Measurements from ENCODE around the gene RNF227.

The RNF227 gene

GRCh38 chr17:7930841-7931631 is 14.9 kb upstream of the RNF227 start:
- no peak for DNase-seq (ENCODE audit: low read depth, low spot score)

- no peak for DNase-seq (ENCODE audit: low read depth, low spot score)
Measured at GRCh38 chr17:7929158-7930023, 13.3 kb upstream of the RNF227 start, which contains the start of gene KCNAB3. Gene KCNAB3, minus strand, starts transcription at chr17:7929856. Its CDS starts 421 bp downstream, at chr17:7929435.

- DNase-seq (ENCODE audit: low read depth, low spot score) = no peak
Measured at GRCh38 chr17:7927596-7927995, 11.5 kb upstream of the RNF227 start.

- DNase-seq (ENCODE audit: low read depth, low spot score) = peak; percentile 45
Measured at GRCh38 chr17:7922845-7923628, 6.9 kb upstream of the RNF227 start.

- no peak for DNase-seq (ENCODE audit: low read depth, low spot score)
Measured at GRCh38 chr17:7922269-7922844, 6.3 kb upstream of the RNF227 start.

- DNase-seq (ENCODE audit: low read depth, low spot score) = no peak
Measured at GRCh38 chr17:7916808-7917207, 719 bp upstream of the RNF227 start.

DNA sequence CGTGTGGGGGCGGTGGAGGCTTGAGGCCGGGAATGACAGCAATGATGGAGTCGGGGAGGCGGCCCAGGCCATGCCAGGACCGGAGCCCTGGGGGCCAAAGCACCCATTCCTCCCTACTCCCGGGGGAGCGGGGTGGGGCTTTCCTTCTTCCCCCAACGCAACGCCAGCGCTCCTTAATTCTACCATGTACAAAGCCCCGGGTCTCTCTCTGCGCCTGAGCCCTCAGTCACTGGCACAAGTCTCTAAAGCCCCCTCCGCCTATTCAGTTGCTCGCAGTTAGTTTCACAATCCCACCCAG is 245 bp upstream of the RNF227 start:
- DNase-seq (ENCODE audit: low read depth, low spot score) = no peak

DNA sequence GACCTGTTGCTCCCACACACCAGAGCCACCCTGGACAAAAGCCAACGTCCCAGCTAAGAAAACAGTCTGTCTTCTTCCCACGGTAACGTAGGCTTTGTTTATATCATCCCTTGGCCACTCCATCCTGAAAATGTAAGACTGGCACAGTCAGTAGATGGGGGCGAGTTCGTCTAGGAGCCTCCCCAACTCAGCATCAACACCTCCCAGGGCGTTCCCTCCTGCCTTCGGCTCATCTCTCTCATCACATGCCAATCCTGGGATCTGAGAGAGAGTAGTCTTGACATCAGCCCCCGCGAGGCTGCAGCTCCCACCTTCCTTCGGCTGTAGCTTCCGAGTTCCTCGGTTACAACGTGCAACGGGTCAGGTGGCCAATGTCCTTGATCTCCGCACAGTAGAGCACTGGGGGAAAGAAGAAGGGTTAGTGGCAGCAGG is 894 bp downstream of the RNF227 start:
- DNase-seq (ENCODE audit: low read depth, low spot score) = no peak

DNA sequence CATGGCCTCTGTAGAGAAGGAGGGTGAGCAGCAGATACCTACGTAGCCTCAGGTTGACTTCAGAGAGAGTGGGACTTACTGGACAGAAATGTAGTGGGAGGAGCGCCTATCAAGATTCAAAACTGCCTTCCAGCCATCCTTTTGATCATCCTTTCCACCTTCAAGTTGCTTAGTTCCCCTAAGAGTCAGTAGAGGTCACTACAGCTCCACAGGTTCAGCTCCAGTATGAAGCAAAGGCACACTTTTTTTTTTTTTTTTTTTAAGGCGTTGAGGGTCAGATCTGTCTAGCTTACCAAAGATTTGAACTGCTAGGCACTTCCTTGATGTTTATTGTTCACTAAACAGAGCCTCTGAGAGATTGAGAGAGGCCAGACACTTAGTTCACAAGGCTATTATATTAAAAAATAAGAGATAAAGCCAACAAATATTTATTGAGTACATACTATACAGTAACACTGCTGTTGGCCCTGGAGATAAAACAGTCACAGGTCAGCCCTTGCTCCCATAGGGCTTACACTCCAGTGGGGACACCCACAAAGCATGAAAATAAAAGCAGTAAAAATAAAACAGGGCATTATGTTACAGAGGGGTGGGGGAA is 3.1 kb downstream of the RNF227 start:
- DNase-seq (ENCODE audit: low read depth, low spot score) = no peak

DNA sequence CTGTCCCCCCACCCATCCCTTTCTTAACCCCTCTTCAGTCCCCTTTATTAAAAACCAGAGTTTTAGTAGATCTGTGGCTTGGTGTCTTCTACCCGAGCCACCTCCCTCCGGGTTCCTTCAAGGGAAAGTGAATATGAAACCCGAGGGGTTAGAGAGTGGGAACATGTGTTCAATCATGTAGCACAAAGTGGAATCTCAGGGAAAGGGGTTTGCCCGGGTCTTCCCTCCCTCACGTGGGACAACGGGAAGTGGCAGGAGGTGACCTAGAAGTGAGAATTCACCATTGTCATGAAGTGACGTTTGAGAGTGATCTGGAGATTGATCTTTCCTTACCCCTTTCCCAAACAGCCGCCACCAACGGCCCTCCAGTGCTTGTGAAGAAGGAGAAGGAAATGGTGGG is 5.0 kb downstream of the RNF227 start:
- no peak for DNase-seq (ENCODE audit: low read depth, low spot score)

DNA sequence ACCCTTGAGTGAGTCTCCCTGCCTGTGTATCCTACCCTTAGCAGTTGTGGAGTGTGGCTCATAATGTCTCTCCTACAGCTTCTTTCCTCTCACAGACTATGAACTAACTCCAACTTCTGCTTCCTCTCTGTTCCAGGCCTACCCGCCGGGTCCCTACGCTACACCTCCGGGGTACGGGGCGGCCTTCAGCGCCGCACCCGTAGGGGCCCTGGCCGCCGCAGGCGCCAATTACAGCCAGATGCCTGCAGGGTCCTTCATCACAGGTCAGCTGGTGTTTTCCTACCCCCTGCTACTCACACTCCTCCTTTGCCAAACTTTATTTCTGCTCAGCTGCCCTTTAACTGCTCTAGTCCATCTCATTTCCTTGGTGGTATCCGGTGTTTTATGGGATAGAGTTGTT is 5.4 kb downstream of the RNF227 start:
- no peak for DNase-seq (ENCODE audit: low read depth, low spot score)

GRCh38 chr17:7910281-7910680 is 5.8 kb downstream of the RNF227 start:
- DNase-seq (ENCODE audit: low read depth, low spot score) = no peak

DNA sequence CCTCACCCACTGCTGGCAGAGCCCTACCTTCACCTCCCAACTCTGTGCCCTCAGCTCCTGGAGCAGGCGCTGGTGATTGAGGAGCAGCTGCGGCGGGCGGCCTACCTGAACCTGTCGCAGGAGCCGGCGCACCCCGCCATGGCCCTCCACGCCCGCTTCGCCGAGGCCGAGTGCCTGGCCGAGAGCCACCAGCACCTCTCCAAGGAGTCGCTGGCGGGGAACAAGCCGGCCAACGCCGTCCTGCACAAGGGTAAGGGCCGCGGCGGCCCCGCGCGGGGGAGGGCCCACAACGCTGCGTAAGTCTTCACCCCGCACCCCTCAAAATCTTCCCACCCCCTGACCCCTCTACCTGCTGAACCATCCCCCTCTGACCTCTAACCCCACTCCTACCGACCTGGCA is 7.0 kb downstream of the RNF227 start:
- no peak for DNase-seq (ENCODE audit: low read depth, low spot score)

GRCh38 chr17:7903154-7904103 is 12.7 kb downstream of the RNF227 start:
- DNase-seq (ENCODE audit: low read depth, low spot score) = peak; percentile 83

- no peak for DNase-seq (ENCODE audit: low read depth, low spot score)
Measured at GRCh38 chr17:7897773-7898172, 18.3 kb downstream of the RNF227 start.

DNA sequence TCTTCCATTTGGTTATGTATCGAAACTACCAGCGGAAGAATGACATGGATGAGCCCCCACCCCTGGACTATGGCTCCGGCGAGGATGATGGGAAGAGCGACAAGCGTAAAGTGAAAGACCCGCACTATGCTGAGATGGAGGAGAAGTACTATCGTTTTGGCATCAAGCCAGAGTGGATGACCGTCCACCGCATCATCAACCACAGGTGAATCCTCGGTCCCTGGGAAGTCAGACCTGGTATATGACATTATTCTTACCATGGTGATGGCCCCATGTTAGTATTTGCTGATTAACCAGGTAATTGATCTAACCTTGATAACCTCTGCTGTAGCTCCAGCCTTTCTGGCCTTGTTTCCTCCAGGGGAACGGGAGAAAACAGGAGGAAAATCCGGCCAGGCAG is 19.0 kb downstream of the RNF227 start:
- DNase-seq (ENCODE audit: low read depth, low spot score) = no peak

DNA sequence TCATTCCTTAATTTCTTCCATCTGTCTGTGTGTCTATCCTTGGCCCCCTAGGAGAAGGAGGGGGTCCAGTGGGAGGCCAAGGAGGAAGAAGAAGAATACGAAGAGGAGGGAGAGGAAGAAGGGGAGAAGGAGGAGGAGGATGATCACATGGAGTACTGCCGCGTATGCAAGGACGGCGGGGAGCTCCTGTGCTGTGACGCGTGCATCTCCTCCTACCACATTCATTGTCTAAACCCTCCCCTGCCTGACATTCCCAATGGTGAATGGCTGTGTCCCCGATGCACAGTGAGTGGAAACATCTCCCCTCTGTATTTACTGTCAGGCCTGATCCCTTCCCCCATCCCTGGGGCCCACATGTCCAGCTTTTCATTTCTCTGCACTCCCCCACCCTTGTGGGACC is 21.2 kb downstream of the RNF227 start:
- DNase-seq (ENCODE audit: low read depth, low spot score) = no peak

DNA sequence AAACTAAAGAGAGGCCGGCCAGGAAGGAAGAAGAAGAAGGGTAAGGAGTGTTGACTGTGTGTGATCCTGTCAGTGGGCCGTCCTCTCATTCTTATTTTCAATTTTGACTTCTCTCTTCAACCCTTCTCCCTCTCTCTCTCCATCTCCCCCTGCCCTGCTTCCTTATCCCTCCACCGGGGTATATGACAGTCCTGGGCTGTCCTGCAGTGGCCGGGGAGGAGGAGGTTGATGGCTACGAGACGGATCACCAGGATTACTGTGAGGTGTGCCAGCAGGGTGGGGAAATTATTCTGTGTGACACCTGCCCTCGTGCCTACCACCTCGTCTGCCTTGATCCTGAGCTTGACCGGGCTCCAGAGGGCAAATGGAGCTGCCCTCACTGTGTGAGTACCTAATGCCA is 21.9 kb downstream of the RNF227 start:
- no peak for DNase-seq (ENCODE audit: low read depth, low spot score)

DNA sequence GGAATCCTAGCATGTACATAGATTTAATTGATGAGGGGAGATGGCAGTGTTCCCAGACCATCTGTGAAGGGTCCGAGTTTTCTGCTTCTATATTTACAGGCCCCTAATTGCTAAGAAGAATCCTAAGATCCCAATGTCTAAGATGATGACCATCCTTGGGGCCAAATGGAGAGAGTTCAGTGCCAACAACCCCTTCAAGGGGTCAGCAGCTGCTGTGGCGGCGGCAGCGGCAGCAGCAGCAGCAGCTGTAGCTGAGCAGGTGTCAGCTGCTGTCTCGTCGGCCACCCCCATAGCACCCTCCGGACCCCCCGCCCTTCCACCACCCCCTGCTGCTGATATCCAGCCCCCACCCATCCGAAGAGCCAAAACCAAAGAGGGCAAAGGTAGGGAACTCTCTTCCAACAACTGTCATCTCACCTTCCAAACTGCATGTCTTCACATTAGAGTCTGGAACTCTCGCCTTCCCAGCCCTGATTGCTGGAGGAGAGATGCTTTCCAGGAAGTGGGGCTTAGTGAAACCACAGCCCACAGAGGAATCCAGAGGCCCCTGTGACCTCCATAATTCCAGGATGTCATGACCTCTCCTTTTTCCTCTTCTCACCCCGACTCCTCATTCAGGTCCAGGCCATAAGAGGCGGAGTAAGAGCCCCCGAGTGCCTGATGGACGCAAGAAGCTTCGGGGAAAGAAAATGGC is 22.8 kb downstream of the RNF227 start:
- DNase-seq (ENCODE audit: low read depth, low spot score) = no peak
